GM21360 (cell line): ENCODE measurements around the gene SSRP1.
A peak's percentile ranks its signal among the peaks of the same experiment; 100 is the strongest.
"Not testable (repeated sequence)": the region's sequence is repeated elsewhere in the genome, so short reads cannot be mapped to it uniquely, and the experiment has no call there.

Experiments used
- ATAC-seq: cut with Tn5 transposase; IDR thresholded peaks from one replicate; pipeline ENCODE4 v1.9.1; 2021; ENCODE audit warnings: mild to moderate bottlenecking, moderate library complexity; ENCODE audit not compliant: unreplicated experiment

The SSRP1 gene

DNA sequence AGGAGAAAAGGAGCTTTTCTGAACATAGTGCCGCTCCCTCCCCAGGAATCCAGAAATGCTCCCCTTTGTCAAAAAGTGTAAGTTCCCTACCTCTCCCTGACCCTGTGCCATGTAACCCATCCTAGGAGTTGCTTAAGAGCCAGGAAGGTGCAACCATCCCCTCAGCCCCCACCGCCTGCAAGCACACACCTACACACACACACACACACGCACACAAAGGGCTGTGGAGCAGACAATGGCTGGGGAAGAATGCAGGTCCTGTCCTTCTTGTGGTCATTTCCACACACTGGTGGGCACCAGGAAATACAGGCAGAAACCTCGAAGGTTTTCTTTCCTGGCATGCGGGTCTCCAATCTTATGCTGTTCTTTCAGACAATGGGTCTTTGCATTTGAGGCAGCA is 3.6 kb upstream of the SSRP1 start:
- ATAC-seq = no peak

GRCh38 chr11:57338142-57338541 is 2.5 kb upstream of the SSRP1 start, which contains the start of gene P2RX3:
TSS of gene P2RX3 (plus strand) at chr11:57338352. CDS start at chr11:57338551, 199 bp downstream.
- no peak for ATAC-seq

- not testable (repeated sequence) for ATAC-seq
These were observed 1.2 kb upstream of the SSRP1 start for GRCh38 chr11:57336856-57337255.

GRCh38 chr11:57336111-57336666 is 497 bp upstream of the SSRP1 start:
- peak; percentile 2 for ATAC-seq

DNA sequence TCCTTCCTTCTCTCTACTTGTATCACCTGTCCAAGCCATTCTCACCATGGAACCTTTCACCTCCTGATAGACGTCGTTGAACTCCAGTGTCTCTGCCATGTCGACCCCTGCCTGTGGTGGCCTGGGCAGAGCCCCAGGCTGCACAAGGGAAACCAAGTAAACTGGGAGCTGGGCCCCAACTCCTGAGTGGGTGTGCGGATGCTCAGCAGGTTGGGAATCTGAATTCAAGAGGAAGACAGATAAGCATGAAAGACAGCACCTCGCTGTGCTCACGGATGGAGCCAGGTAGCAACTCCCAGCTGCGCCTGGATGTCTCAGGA is 709 bp downstream of the SSRP1 start:
- ATAC-seq = no peak

GRCh38 chr11:57332694-57333440 is 2.8 kb downstream of the SSRP1 start:
- no peak for ATAC-seq

GRCh38 chr11:57331720-57332119 is 4.0 kb downstream of the SSRP1 start:
- no peak for ATAC-seq

DNA sequence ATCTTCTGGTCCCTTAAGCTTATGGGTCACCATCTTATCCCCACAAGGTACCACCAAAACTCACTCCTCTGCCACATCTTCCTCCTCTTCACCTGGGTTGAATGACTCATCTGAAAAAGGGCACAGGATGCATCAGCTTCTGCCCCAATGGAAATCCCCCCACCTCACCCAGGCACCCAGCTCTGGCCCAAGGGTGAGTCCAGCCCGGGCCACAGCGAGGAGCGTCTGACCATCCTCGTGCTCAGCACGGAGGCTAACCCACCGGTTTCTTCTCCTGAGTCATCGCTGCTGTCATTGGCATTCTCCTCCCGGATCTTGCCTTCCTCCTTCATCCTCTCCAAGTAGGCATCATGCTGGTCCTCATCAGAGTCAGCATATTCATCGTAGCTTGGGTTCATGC is 5.7 kb downstream of the SSRP1 start:
- ATAC-seq = no peak

GRCh38 chr11:57327721-57328120 is 8.0 kb downstream of the SSRP1 start:
- ATAC-seq = no peak

- ATAC-seq = no peak
These were observed 10.0 kb downstream of the SSRP1 start for GRCh38 chr11:57325735-57326048.

DNA sequence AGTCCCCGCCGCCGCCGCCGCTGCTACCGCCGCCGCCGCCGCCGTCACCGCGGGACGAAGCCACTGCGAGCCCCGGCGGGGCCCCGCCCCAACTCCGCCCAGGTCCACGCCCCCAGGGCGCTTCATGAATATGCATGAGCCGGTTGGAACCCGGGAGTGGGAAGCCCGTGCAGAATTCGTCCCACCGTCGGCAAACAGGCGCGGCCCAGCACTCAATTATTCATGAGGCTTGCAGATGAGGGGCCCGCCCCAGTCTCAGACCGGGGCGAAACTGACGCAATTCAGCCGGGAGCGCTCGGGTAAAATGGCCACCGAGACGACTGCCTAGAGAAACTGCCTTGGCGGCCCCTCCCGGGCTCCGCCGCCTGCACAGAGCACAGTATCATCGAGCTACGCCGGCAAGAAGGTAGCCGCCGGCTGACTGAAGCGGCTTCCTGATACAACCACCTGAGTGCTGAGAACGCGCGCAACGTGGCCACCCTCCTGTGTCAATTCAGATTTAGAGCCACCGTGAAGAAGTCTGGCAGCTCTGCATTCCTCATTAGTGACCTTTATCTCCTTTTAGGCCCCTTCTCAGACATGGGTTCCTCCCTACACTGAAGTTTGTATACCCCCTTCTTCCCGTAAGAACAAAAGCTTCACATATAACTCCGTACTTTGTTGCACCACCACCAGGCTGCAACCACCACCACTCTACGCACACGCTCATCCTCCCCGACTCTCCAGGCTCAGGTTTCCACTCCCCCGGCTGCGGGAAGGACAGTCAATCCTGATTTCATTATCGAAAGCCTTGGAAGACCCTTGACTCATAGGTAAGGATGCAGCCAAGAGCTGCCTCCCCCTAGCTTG is 10.6 kb downstream of the SSRP1 start, which contains the start of gene TNKS1BP1:
Gene TNKS1BP1, minus strand, starts transcription at position 67 of the 849 bp plus-strand sequence. CDS start 3,067 bp downstream, outside the sequence.
- peak; percentile 83 for ATAC-seq

DNA sequence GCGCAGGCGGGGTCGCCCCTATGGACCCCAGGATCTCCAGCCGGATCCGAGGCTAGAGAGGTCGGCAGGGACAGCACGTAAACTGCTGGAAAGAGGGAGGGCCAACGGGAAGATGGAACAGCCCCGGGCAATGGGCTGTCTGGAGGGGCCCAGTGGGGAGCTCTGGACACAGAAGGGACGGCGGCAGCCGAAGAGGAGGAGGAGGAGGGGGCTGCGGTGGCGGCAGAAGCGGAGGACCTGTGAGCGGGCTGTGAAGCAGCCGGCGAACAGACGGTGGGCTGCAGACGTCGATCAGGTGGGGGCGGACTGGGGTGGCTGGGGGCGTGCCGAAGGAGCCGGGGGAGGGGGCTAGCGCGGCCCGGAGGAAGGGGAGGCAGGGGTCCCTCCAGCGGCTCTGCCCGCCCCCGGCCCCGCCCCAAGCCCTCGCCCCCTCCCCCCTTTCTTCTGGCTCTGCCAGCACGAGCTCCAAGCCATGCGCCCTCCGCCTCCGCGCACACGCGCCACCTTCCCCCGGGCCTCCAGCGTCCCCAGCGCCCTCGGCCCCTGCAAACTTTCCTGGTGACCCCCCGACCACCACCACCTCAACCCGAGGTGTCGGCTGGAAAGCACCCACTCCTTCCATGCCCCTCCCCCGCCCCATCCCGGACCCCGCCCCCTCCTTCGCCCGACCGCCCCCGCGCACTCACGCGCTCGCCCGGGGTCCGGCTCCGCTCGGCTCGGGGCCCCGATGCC is 11.4 kb downstream of the SSRP1 start:
- ATAC-seq = peak; percentile 14

DNA sequence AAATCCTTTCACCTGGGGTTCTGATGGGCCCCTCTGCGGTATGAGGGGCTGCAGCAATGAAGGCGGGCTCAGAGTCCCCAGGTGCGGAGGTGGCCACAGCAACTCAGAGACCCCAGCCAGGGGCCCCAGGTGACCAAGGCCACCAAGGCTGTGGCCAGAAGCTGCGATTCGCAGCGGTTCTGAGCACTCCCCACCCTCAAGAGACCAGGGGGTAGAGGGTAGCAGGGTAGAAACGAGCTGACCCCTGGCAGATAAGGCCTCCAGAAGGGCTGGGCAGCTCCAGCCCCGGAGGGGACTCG is 11.9 kb downstream of the SSRP1 start:
- no peak for ATAC-seq

DNA sequence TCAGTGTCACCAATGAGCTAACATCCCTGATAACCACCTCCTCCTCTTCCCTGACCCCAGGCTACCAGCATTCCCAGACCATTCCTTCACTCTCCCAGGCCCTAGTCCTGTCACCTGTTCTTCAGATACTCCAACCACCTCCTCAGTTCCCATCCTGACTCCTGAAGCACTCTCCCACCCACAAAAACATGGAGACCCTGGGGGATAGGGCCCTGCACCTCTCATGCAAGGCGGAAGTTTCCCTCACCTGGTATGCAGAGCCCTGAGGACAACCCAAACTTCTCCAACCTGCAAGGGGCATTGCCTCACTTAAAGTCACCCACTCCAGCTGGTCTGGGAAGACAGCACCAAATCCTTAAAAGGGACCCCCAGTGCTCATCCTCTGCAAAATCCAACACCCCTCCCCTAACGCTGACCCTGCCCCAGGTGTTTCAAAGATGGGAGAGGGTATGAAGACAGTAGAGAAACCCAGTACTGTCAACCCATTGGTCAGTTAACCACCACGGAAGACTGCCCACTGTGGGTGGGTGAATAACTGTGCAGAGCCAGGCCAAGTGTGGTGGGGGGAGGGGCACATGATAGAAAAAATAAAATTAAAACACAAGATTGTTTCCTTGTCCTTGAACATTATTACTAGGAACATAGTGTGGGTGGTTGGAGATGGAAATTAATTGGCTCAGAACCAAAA is 12.4 kb downstream of the SSRP1 start:
- no peak for ATAC-seq

DNA sequence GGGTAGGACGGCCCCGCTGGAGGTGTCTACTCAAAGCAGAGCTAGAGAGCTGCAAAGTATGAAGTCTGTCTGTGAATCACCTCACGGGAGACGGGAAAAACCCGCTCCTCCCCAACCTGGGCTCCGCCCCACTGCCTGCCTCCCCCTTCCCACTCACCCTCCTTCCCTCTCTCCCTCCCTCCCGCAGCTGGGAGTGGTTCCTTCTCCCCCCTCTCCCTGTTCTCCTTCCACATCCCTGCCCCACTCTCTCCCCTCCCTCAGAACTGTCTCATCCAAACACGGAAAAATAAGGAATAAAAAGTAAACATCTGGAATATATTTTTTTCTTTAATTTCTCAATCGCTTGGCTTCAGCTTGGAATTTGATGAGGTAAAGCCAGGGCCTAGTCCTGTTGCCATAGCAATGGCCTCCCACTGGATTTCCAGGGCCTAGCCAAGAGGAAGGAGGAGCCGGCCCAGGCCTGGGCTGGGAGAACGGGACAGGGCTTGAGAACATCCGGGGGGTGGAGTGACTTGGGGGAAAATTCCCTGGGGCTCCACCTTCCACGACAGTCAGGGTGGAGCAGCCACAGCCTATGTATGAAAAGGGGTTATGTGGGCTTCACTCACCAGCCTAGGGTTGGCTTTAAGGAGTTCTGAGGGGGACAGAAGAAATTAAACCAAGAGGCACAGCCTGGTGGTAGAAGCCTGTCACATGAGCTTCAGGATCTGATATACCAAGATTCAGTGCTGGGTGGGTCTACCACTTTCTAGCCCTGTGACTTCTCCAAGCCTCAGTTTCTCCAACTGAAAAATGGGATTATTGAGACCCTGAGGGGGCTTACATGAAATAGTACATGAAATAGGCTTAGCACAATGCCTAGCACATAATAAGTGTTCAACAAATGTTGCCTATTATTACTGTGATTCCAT is 13.2 kb downstream of the SSRP1 start:
- ATAC-seq = no peak

DNA sequence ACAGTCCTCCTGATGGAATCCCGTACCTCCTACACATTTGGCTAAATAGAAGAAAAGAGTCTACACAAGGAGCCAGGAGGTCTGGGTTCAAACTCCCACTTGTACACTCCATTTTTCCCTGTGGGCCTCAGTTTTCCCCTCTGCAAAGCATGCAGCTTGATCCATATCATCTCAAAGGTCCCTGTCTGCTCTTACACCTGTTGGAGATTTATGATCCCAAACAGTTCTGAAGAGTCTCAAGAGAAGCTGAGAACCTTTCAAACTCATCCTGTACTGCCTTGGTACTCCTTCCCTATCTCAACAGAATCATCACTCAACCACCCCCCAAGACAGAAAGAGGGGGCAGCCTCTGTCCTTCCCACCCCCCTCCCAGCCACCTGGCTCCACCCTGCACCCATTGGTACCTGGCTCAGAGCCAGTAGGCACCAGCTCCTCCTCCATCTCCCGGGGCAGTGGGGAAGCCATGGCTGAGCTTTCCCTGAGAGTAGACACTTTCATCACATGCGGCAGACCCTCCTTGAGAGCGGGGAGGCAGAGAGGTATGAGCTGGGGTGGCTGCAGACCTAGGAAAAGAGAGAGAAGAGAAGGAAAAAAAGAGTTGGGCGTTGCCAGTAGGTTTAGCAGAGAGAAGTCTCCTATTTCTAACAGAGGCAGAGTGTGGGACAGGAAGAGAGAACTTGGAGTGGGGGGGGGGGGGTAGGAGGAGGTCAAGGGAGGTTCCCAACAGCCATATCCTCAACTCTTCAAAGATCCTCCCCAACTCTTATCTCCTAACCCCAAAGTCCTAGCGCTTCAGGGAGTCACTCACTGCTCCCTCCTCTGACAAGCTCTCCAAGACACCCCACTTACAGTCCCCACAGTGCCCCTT is 14.1 kb downstream of the SSRP1 start:
- no peak for ATAC-seq

DNA sequence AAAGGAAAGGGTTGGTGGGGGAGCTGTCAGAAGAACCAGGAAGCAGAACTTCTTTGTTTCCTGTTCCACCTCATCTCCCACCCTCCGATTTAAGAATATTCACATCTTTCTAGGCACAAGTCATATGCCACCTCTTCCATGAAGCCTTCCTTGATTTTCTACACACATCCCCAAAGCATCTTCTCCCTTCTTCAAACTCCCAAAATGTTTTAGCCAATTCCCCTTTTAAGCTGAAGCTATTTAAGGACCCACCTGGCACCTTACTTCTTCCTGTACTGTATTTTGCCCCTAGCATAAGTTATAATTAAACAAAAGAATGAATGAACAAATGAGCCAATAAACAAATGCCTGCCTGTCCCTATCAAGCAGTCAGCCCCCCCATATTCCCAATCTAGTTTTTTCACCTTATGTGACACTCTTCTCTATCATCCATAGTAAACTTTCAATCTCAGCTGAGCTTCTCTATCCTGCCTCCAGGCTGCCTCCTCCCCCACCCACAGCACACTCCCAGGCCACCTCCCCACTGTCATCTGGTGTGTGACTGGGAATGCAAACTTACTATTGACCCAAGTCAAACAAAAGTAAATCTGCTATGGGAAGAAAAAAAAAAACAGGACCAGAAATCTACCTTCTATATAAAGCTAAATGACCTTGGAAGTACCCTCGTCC is 14.8 kb downstream of the SSRP1 start:
- no peak for ATAC-seq

- ATAC-seq = no peak
These were observed 15.5 kb downstream of the SSRP1 start for GRCh38 chr11:57320067-57320718.
